ENCODE data around the gene USP6NL.

The USP6NL gene

DNA sequence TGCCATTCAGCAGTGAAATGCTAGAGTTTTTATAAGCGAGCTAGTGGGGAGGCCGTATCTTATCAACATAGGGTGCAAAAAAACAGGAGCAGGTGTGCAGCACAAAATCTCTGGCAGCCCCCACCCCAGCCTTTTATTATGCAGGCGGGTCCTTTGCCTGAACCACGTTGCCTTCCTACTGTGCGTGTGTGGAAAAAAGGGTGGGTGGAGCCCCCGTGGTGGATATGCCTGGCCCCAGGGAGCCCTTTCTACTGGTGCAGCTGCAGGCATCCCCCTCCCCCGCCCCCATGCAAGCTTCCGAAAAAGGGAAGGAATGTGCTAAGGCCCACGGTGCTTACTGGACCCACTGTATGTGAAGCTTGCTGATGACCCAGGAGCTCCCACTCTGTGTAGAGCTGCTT is 175.9 kb downstream of the USP6NL start:
- in situ Hi-C loops (cut with MboI; ENCODE audit: low sequenced_read_pairs, unreplicated experiment), result no loop called here
- TF ChIP-seq, protein P1, sequence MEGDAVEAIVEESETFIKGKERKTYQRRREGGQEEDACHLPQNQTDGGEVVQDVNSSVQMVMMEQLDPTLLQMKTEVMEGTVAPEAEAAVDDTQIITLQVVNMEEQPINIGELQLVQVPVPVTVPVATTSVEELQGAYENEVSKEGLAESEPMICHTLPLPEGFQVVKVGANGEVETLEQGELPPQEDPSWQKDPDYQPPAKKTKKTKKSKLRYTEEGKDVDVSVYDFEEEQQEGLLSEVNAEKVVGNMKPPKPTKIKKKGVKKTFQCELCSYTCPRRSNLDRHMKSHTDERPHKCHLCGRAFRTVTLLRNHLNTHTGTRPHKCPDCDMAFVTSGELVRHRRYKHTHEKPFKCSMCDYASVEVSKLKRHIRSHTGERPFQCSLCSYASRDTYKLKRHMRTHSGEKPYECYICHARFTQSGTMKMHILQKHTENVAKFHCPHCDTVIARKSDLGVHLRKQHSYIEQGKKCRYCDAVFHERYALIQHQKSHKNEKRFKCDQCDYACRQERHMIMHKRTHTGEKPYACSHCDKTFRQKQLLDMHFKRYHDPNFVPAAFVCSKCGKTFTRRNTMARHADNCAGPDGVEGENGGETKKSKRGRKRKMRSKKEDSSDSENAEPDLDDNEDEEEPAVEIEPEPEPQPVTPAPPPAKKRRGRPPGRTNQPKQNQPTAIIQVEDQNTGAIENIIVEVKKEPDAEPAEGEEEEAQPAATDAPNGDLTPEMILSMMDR (IDR thresholded peaks at IDR 0.05; ENCODE audit: borderline replicate concordance, control extremely low read depth, extremely low read depth, insufficient read depth, missing control alignments), result no peak
- DNase-seq (ENCODE audit: low spot score), result peak; percentile 12

DNA sequence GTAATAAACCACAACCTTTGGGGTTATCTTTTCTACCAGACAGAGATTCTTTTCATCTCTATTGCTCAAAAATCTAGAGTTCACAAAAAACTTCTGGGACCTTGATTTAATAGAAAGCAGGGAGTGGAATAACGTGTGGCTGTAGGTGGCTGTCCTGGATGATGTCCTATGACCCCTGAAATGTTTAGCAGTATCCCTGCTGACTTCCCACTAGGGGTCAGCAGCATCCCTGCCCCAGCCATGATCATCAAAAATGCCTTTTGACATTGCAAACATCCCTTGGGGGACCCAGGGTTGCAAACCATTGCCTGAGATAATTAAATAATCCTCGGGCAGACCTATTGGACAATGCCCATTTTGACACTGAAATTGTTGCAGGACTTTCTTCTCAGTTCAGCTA is 177.1 kb downstream of the USP6NL start:
- DNase-seq (ENCODE audit: low spot score), result peak; percentile 76
- TF ChIP-seq, protein P1 (IDR thresholded peaks at IDR 0.05; ENCODE audit: borderline replicate concordance, control extremely low read depth, extremely low read depth, insufficient read depth, missing control alignments), result peak; percentile 40
- in situ Hi-C loops (cut with MboI; ENCODE audit: low sequenced_read_pairs, unreplicated experiment), result no loop called here

DNA sequence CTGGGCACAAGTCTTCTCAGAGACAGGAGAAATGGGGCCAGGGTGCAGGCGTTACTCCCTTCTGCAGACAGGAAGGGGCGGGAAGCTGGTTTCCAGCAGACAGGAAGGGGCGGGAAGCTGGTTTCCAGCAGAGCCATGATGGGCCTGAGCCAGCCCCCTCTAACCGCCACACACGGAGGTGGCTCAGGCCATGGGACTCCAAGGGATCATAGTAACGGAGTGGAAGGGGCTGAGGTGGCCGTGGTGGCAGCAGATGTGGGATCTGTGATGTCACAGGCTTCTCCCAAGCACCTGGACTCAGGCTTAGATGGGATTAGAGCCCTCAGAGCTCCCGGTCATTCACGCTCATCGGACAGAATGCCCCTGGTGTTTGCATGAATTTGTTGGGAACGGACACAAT is 177.8 kb downstream of the USP6NL start:
- TF ChIP-seq, protein P1 (IDR thresholded peaks at IDR 0.05; ENCODE audit: borderline replicate concordance, control extremely low read depth, extremely low read depth, insufficient read depth, missing control alignments), result no peak
- in situ Hi-C loops (cut with MboI; ENCODE audit: low sequenced_read_pairs, unreplicated experiment), result no loop called here
- DNase-seq (ENCODE audit: low spot score), result no peak

DNA sequence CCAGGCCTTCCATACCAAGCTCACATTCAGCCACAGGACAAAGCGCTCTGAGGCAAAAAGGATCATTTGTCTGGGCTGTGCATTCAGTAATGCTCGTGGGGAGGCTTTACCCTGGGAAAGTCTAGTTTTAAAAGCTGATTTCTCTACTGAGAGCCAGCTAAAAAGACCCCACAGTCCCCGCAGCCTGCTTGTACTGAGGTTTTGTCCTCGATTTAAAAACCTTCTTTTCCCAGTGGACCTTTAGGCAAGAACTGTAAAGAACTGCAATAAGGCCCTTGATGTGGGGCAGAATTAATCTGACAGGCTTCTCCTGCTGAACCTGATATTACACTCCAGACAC is 180.3 kb downstream of the USP6NL start:
- TF ChIP-seq, protein P1 (IDR thresholded peaks at IDR 0.05; ENCODE audit: borderline replicate concordance, control extremely low read depth, extremely low read depth, insufficient read depth, missing control alignments), result no peak
- in situ Hi-C loops (cut with MboI; ENCODE audit: low sequenced_read_pairs, unreplicated experiment), result no loop called here
- DNase-seq (ENCODE audit: low spot score), result no peak

DNA sequence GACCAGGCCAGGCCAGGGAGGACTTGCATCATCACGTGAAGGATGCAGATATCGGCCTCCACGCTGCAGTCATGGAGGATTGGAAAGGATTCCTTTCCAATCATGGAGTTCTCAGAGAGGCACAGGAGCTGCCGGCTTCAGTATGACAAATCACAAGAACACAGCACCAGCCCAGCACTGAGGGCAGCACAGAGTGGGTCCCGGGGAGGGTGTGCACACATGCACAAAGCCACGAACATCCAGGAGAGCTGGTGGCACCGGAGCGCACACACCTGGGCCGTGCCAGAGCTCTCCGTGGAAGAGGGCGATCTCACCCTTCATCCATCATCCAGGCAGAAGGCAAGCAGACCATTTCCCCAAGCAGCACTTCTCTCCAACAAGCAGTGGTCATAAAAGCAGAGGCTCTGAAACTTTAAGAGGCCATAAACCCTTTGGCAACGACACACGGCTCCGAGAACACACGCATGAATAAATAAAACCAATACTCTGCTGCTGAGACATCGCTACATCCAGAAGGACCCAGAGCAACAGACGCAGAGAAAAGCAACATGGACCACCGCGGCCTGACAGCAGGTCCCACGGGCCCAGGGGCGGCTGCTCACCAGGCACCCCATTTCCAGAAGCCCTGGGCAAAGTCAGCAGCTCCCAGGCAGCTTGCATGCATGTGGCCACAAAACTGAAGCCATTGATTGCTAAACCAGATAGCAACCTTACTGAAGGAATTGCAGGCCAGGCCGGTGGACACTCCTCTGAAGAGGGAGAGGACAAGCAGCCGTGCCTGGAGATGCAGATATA is 180.8 kb downstream of the USP6NL start:
- in situ Hi-C loops (cut with MboI; ENCODE audit: low sequenced_read_pairs, unreplicated experiment), result no loop called here
- TF ChIP-seq, protein P1 (IDR thresholded peaks at IDR 0.05; ENCODE audit: borderline replicate concordance, control extremely low read depth, extremely low read depth, insufficient read depth, missing control alignments), result no peak
- no peak for DNase-seq (ENCODE audit: low spot score)

DNA sequence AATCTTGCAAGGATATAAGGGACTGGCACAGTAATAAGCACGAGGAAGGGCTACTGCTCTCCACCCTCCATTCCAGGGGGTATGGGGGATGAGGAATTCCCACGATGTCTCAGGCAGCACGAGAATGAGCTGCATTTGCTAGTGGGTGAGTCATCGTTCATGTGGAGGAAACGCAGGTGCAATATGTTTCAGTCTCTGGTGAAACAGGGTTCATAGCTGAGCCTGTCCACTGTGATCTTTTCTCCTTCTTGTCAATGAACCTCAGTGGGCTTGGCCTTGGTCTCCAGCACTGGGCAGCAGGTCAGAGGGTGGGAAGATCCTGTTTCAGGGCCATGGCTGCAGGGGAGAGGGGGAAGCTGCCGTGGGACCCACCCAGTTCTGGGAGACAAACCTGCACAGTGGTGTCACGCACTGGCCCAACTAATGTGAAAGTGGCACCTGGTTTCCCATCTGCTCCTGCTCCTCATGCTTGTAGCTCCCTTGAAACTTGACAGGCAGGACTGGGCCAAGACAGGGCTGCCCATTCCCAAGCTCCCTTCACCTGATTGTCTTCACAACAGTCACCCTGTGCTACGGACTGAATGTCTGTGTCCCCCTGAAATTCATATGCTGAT is 181.9 kb downstream of the USP6NL start:
- in situ Hi-C loops (cut with MboI; ENCODE audit: low sequenced_read_pairs, unreplicated experiment), result no loop called here
- DNase-seq (ENCODE audit: low spot score), result no peak

More for the DNA sequence above, 181.9 kb downstream of the USP6NL start:
- TF ChIP-seq, protein P1 (IDR thresholded peaks at IDR 0.05; ENCODE audit: borderline replicate concordance, control extremely low read depth, extremely low read depth, insufficient read depth, missing control alignments), result no peak
